CD4-positive, alpha-beta T cell treated with Interferon alpha-2 for 1 hour (primary cell): ENCODE data around the gene GAL3ST2.
A peak's percentile ranks its signal among the peaks of the same experiment; 100 is the strongest.
"Not testable (repeated sequence)": the region's sequence is repeated elsewhere in the genome, so short reads cannot be mapped to it uniquely, and the experiment has no call there.

ENCODE experiments used
- DNase-seq, 2 donors: peaks; one replicate each; pipeline ENCODE4 v3.0.0-alpha.2; 2020 to 2022

Gene GAL3ST2

GRCh38 chr2:241776336-241777169, at the start of gene GAL3ST2:
Gene GAL3ST2, plus strand, starts transcription at chr2:241776822. Its CDS starts 134 bp downstream, at chr2:241776956.
- DNase-seq, result no peak

DNA sequence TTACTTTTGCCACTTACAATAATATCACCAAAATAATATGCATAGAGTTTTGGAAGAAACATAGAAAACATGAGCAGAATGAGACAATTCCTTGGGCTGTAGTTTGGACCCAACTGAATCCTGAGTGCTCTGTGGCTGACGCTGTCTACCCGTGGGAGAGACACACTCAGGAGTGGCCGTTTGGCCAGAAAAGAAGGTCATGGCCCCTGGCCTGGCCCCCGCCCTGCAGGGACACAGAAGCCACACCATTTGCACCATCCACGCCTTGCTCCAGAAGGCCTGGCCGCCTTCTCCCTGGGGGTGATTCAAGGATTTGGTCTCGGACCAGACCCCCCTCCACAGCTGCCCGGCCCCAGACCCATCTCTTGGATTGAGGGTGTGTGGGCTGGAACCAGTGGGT, 48.6 kb upstream of the GAL3ST2 start:
- DNase-seq, result no peak

DNA sequence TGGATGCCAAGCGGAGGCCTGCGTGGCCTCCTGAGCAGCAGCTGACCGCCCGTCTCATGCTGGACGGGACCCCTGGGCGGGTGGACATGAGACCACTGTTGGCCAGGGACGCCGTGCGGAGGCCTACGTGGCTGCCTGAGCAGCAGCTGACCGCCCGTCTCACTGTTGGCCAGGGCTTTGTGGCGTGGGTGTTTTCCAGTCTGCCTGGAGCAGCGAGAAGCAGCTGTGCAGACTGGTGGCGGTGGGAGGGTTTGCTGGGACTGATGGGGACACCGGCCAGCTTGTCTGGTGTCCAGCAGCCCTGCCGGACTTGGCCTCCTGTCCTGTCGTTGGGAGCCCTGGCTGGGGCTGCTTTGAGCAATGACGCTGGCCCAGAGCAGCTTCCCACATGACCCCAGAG, 48.0 kb upstream of the GAL3ST2 start:
- no peak for DNase-seq

DNA sequence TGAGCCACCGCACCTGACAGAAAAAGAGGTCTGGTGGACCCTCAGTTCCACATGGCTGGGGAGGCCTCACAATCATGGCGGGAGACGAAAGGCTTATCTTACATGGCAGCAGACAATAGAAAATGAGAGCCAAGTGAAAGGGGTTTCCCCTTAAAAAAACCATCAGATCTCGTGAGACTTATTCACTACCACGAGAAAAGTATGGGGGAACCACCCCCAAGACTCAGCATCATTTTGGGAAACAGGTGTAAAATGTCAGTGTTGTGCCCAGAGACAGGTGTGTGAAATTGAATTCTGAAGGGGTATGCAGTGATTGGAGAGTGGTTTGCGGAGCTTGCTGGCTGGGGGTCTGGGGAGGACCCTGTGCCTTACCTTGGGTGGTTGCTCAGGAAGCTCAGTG, 46.8 kb upstream of the GAL3ST2 start:
- no peak for DNase-seq

- no peak for DNase-seq
These were observed 45.8 kb upstream of the GAL3ST2 start for GRCh38 chr2:241730671-241731293.

DNA sequence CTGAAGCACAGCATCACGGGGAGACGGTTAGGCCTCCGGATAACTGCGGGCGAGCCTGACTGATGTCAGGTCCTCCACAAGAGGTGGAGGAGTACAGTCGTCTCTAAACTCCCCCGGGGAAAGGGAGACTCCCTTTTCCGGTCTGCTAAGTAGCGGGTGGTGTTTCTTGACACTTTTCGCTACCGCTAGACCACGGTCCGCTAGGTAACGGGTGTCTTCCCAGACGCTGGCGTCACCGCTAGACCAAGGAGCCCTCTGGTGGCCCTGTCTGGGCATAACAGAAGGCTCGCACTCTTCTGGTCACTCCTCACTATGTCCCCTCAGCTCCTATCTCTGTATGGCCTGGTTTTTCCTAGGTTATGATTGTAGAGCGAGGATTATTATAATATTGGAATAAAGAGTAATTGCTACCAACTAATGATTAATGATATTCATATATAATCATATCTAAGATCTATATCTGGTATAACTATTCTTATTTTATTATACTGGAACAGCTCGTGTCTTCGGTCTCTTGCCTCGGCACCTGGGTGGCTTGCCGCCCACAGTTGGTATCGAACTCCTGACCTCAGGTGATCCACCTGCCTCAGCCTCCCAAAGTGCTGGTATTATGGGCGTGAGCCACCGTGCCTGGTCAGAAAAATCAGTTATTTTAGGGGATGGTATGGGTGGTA, 44.0 kb upstream of the GAL3ST2 start:
- peak; percentile 43 to 64 for DNase-seq

- no peak for DNase-seq
These were observed 43.0 kb upstream of the GAL3ST2 start for GRCh38 chr2:241733391-241734207.

- DNase-seq, result no peak
These were observed 42.5 kb upstream of the GAL3ST2 start for GRCh38 chr2:241734208-241734466.

GRCh38 chr2:241734467-241735208, 42.0 kb upstream of the GAL3ST2 start, which contains the start of gene D2HGDH:
Gene D2HGDH, plus strand, starts transcription at chr2:241734630. Its CDS starts 595 bp downstream, at chr2:241735225.
- DNase-seq, result peak; percentile 89 to 93

GRCh38 chr2:241736111-241736510, 40.5 kb upstream of the GAL3ST2 start:
- no peak for DNase-seq

GRCh38 chr2:241738040-241738686, 38.5 kb upstream of the GAL3ST2 start:
- no peak for DNase-seq

DNA sequence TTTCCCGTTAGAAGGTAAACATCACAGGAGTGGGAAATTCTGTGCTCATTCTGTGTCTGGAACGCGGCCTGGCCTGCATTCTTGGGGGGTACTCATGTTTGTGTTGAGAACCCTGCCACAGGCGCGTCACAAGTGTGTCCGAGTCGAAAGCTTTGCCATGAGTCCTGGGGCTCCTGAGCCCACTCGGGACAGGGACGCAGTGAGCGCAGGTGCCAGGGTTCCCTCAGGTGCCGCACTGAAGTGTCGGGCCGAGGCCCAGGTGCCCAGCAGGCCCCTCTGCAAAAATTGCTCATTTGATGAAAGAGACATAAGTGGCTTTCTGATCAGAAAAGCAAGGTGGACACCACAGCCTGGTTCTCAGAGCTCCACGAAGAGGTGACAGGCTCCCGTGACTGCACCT, 37.4 kb upstream of the GAL3ST2 start:
- no peak for DNase-seq

DNA sequence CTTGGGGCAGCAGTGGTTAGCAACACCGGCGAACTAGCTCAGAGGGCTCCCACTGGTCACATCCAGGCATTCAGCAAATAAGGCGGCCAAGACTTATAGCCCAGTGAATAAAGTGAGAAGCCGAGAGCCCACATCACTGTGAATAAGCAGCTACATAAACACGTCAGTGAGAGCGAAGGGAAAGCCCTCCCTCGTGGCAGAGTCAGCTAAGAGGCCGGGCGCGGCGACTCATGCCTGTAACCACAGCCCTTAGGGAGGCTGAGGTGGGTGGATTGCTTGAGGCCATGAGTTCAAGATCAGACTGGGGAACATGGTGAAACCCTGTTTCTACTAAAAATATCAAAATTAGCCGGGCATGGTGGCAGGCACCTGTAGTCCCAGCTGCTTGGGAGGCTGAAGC, 37.0 kb upstream of the GAL3ST2 start:
- no peak for DNase-seq

DNA sequence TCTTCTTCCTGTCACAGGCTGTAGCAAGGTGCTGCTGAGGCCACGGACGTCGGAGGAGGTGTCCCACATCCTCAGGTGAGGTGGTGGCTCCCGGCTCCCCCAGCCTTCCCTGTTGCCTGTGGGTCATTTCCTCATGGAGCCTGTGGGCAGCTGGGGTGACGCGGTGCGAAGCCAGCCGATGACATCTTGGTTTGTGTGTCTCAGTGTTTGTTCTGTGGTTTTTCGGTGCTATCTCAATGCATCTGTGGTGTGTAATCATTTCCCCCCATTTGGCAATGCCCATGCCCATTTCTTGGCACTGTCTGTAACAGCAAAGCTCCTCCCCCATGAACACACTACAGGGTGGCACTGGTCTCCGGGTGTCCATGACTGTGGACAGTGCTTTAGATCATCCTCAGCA, 35.6 kb upstream of the GAL3ST2 start:
- peak; percentile 44 to 64 for DNase-seq

DNA sequence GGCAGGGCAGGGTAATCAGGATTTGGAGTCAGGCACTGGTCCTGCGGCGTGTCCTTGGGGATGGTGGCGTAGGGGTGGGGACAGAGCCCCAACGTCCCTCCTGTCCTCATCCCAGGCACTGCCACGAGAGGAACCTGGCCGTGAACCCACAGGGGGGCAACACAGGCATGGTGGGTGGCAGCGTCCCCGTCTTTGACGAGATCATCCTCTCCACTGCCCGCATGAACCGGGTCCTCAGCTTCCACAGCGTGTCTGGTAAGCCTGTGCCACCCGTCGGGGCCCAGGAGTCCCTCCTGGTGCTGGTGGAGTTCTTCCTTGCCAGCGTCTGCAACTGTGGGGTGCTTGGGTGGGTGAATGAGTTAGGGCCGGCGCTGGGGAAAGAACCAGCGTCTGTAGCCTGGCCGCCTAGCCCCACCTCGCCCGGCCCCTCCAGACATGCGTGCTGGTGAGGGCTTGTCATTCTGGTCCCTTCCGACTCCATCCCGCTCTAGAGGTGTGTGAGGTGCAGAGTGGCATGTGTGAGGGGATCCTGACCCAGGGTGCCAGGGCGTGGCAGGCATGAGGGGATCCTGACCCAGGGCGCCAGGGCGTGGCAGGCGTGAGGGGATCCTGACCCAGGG, 34.2 kb upstream of the GAL3ST2 start:
- DNase-seq, result no peak

- DNase-seq, result not testable (repeated sequence)
These were observed 33.6 kb upstream of the GAL3ST2 start for GRCh38 chr2:241743008-241743407.

DNA sequence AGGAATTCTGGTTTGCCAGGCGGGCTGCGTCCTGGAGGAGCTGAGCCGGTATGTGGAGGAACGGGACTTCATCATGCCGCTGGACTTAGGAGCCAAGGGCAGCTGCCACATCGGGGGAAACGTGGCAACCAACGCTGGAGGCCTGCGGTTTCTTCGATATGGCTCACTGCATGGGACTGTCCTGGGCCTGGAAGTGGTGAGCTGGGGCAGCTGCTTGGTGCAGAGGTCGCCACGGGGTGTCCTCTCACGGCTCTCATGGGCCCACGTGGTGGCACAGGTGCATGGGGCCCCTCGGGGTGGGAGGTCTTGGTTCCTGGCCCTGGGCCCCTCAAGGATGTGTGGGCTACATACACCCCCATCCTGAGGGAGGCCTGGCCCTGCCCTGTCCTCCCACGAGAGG, 33.0 kb upstream of the GAL3ST2 start:
- no peak for DNase-seq

GRCh38 chr2:241744028-241744754, 32.4 kb upstream of the GAL3ST2 start:
- DNase-seq, result no peak

GRCh38 chr2:241745276-241745675, 31.3 kb upstream of the GAL3ST2 start:
- no peak for DNase-seq

GRCh38 chr2:241746084-241746483, 30.5 kb upstream of the GAL3ST2 start:
- DNase-seq, result no peak
